GM12878 (cell line): ENCODE measurements around the gene MTA3. TPM values are rescaled to one million over a fixed set of nuclear protein-coding genes. Genes with fewer than 3 reads are reported as not detected.

Experiments used
- ATAC-seq: fragments of 200-7000 bp; cut with Tn5 transposase; 3 replicates; pipeline ENCODE4 v1.9.1; 2020; ENCODE audit warnings: mild to moderate bottlenecking, moderate library complexity
- BruUV-seq: library from RNA; stranded (reverse); fragments of 400-500 nt; replicated peaks from 2 replicates; lab custom pipeline; 2021; lab: Mats Ljungman, UMichigan
- CTCF ChIA-PET: fragments of 300-600 bp; sonication (Branson Sonifier 250); formaldehyde crosslinking; extraction: SDS; loops from one replicate; lab custom pipeline; 2021; ENCODE audit warnings: inconsistent platforms; lab: Yijun Ruan, JAX
- POLR2A ChIA-PET: fragments of 350-600 bp; formaldehyde crosslinking; extraction: SDS; loops from one replicate; lab custom pipeline; 2021; ENCODE audit warnings: inconsistent platforms; lab: Charles Lee
- RAD21 ChIA-PET: fragments of 300-600 bp; sonication (Branson Sonifier 250); formaldehyde crosslinking; loops from one replicate; lab custom pipeline; 2023; ENCODE audit warnings: antibody characterized with exemption; ENCODE audit not compliant: unreplicated experiment; lab: Charles Lee
- SMC1A ChIA-PET: fragments of 300-600 bp; sonication (Branson Sonifier 250); formaldehyde crosslinking; loops from one replicate; lab custom pipeline; 2023; ENCODE audit not compliant: unreplicated experiment, uncharacterized antibody; lab: Charles Lee
- DNase-seq: peaks from one replicate; pipeline ENCODE4 v3.0.0-alpha.2; 2011; ENCODE audit warnings: low read depth, low spot score
- FAIRE-seq: peaks from 3 replicates; lab custom pipeline; 2011; peaks lifted over from hg19 to GRCh38; lab: Jason Lieb, UNC
- H2AFZ ChIP-seq: 2 replicates; pipeline ENCODE4 v1.6.0; 2011; ENCODE audit warnings: low read depth, low read length, control low read depth; ENCODE audit not compliant: control insufficient read depth
- H3K27ac ChIP-seq: 2 replicates; pipeline ENCODE4 v1.5.1; 2011; ENCODE audit warnings: control low read depth; ENCODE audit not compliant: control insufficient read depth, insufficient read depth
- H3K27me3 ChIP-seq, 2 experiments: replicated peaks in 1 of 2; 2 replicates each; pipeline versions ENCODE4 v1.6.0 to v1.6.1; 2011; ENCODE audit warnings: low read length in 1 of 2; ENCODE audit not compliant: control insufficient read depth in 2 of 2, insufficient read depth in 2 of 2
- H3K36me3 ChIP-seq, 2 experiments: 2 replicates each; pipeline ENCODE4 v1.5.1; 2011; ENCODE audit warnings: low read length in 1 of 2; ENCODE audit not compliant: control insufficient read depth in 2 of 2, insufficient read depth in 2 of 2
- H3K4me1 ChIP-seq: 2 replicates; pipeline ENCODE4 v1.6.1; 2011; ENCODE audit warnings: mild to moderate bottlenecking, low read length, moderate library complexity, mixed read lengths; ENCODE audit not compliant: control insufficient read depth, insufficient read depth
- H3K4me2 ChIP-seq: 2 replicates; pipeline ENCODE4 v1.6.0; 2011; ENCODE audit warnings: control low read depth; ENCODE audit not compliant: control insufficient read depth, insufficient read depth
- H3K4me3 ChIP-seq: fragments of 200-600 bp; sonication (generic); 2 replicates; pipeline ENCODE4 v1.5.1; 2016
- H3K79me2 ChIP-seq: 2 replicates; pipeline ENCODE4 v1.6.0; 2011; ENCODE audit warnings: low read length; ENCODE audit not compliant: control insufficient read depth, insufficient read depth
- H3K9ac ChIP-seq: 2 replicates; pipeline ENCODE4 v1.8.0; 2011; ENCODE audit warnings: low read length, control low read depth, mixed read lengths; ENCODE audit not compliant: control insufficient read depth, insufficient read depth
- H3K9me3 ChIP-seq: replicated peaks from 3 replicates; pipeline ENCODE4 v1.5.1; 2011; ENCODE audit warnings: mild to moderate bottlenecking, low read length; ENCODE audit not compliant: control insufficient read depth, insufficient read depth
- H4K20me1 ChIP-seq: 2 replicates; pipeline ENCODE4 v1.6.0; 2011; ENCODE audit not compliant: control insufficient read depth, insufficient read depth
- ATF7 ChIP-seq: fragments of 450-650 bp; IDR thresholded peaks from 2 replicates; pipeline ENCODE4 v1.6.1; 2016; ENCODE audit warnings: low read depth, mild to moderate bottlenecking
- CUX1 ChIP-seq: IDR thresholded peaks from 2 replicates; pipeline ENCODE4 v1.6.1; 2012; ENCODE audit warnings: improper control_type of control experiment, low read depth, low read length; ENCODE audit not compliant: insufficient replicate concordance
- ELK1 ChIP-seq: IDR thresholded peaks from 2 replicates; pipeline ENCODE4 v1.6.1; 2012; ENCODE audit warnings: low read depth, low read length, improper control_type of control experiment
- IRF4 ChIP-seq: IDR thresholded peaks from 2 replicates; pipeline ENCODE4 v1.6.1; 2011; ENCODE audit warnings: low read depth, low read length
- MTA2 ChIP-seq: fragments of 450-650 bp; IDR thresholded peaks from 2 replicates; pipeline ENCODE4 v1.6.1; 2016; ENCODE audit warnings: low read depth, mild to moderate bottlenecking, moderate library complexity
- NR2C1 ChIP-seq: fragments of 450-650 bp; IDR thresholded peaks from 2 replicates; pipeline ENCODE4 v1.6.1; 2017; ENCODE audit warnings: antibody characterized with exemption, mild to moderate bottlenecking, moderate library complexity
- RAD21 ChIP-seq: IDR thresholded peaks from 2 replicates; pipeline ENCODE4 v1.6.1; 2011; ENCODE audit warnings: mild to moderate bottlenecking, low read depth, low read length, moderate library complexity; ENCODE audit not compliant: insufficient read depth
- SKIL ChIP-seq: fragments of 450-650 bp; IDR thresholded peaks from 2 replicates; pipeline ENCODE4 v1.6.1; 2017; ENCODE audit warnings: mild to moderate bottlenecking, low read depth, inconsistent platforms; ENCODE audit not compliant: poor library complexity, severe bottlenecking
- STAT3 ChIP-seq: IDR thresholded peaks from 2 replicates; pipeline ENCODE4 v1.6.1; 2011; ENCODE audit warnings: low read depth, low read length, improper control_type of control experiment
- TCF3 ChIP-seq: IDR thresholded peaks from 2 replicates; pipeline ENCODE4 v1.6.1; 2012; ENCODE audit warnings: low read depth, mild to moderate bottlenecking, low read length, borderline replicate concordance; ENCODE audit not compliant: insufficient read depth
- WGBS: methylation state at CpG from one replicate; pipeline ENCODE4 v1.1.6; 2016; ENCODE audit warnings: low lambda C conversion rate; ENCODE audit not compliant: insufficient replicate concordance, insufficient coverage; ENCODE audit errors: missing lambda C conversion rate; 5-methylcytosine and 5-hydroxymethylcytosine counted together
- in situ Hi-C: fragments of 300-500 bp; cut with MboI; formaldehyde crosslinking; loops from 9 replicates; pipeline ENCODE4 v1.14.3; 2018; ENCODE audit warnings: mixed read lengths
- intact Hi-C: fragments of 100-400 bp; cut with micrococcal nuclease; formaldehyde crosslinking; loops from one replicate; pipeline ENCODE4 v1.14.2; 2022; ENCODE audit not compliant: unreplicated experiment
- polyA plus RNA-seq, 11 experiments: library from polyadenylated mRNA; depleted of rRNA in 4 of 11; unstranded in 6 of 11; stranded (reverse) in 5 of 11; fragments of >200 nt; fragmentation: Nextera tagmentation in 4 of 11; fragmentation: Illumina TruSeq in 1 of 11; extraction: Ambion mirVana in 4 of 11; extraction: Trizol in 1 of 11; gene quantifications; 1 replicate in 1 of 11; 2 replicates in 10 of 11; pipeline versions ENCODE4 v1.2.1 to v1.2.3, GENCODE V29; 2011 to 2016; ENCODE audit warnings: inconsistent platforms in 2 of 11, missing spikeins in 2 of 11, low read depth in 1 of 11
- total RNA-seq, 4 experiments: library from RNA; depleted of rRNA in 3 of 4; stranded (reverse); fragments of >200 nt in 3 of 4; fragmentation: Illumina TruSeq in 1 of 4; extraction: Trizol in 1 of 4; gene quantifications; 2 replicates each; pipeline versions ENCODE4 v1.2.1 to v1.2.3, GENCODE V29; 2013 to 2021

Gene MTA3
- total and polyA plus RNA-seq, 10 of the 15 experiments (the other 5 are each of a cell fraction or from before 2014, with no cell fraction given) = 17.6 to 45.5 (median 26.5) TPM

GRCh38 chr2:42607101-42607637, 38.7 kb downstream of the MTA3 start:
- RAD21 ChIA-PET = no interaction called here
- BruUV-seq = no TSS peak
- Histone ChIP-seq H3K9me3 (no peaks in the 10 kb centered on the region), H2AFZ (no peak overlapping the region), H4K20me1 (no peaks in the 10 kb centered on the region), H3K4me3 (no peak overlapping the region), H3K27me3 (no peaks in the 10 kb centered on the region), H3K9ac (no peak overlapping the region), H3K36me3 (peaks cover 0 to 8% of the 10 kb centered on the region in 2 experiments; a peak in 2 of 4 replicates), H3K27ac (no peak overlapping the region), H3K4me1 (peaks cover 5% of the 10 kb centered on the region; the same call in 1 of the 2 replicates), H3K4me2 (no peak overlapping the region), H3K79me2 (peaks cover 4% of the 10 kb centered on the region)
- no peak for ATAC-seq
- no peak for DNase-seq
- TF ChIP-seq ELK1 (no peak), MTA2 (no peak), RAD21 (no peak), TCF3 (no peak), NR2C1 (no peak), STAT3 (no peak), IRF4 (no peak), CUX1 (no peak), ATF7 (no peak), SKIL (no peak)
- in situ Hi-C loops = no loop called here
- WGBS = 91% methylated on average over 8 of the region's 8 CpGs
- intact Hi-C loops = no loop called here
- POLR2A ChIA-PET = no interaction called here
- no peak for FAIRE-seq
- CTCF ChIA-PET = interaction anchor here (0.8 kb wide), 1 partner anchor 56 kb away, joined by 3 read pairs; no protein-coding TSS in a partner anchor
- SMC1A ChIA-PET = no interaction called here
